GM21381 (cell line): ENCODE results near the gene FMOD.

Experiments
- ATAC-seq: cut with Tn5 transposase; IDR thresholded peaks from one replicate; pipeline ENCODE4 v1.9.1; 2021; ENCODE audit warnings: mild to moderate bottlenecking, moderate library complexity; ENCODE audit not compliant: unreplicated experiment

FMOD gene

DNA sequence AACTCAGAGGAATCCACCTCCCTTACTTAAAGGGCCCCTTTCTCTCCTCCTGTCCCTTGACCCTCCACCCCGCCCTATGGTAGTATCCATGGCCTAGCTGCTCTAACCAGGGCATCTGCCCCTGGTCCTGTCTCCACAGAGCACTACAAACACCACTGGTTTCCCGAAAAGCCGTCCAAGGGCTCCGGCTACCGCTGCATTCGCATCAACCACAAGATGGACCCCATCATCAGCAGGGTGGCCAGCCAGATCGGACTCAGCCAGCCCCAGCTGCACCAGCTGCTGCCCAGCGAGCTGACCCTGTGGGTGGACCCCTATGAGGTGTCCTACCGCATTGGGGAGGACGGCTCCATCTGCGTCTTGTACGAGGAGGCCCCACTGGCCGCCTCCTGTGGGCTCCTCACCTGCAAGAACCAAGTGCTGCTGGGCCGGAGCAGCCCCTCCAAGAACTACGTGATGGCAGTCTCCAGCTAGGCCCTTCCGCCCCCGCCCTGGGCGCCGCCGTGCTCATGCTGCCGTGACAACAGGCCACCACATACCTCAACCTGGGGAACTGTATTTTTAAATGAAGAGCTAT is 43.9 kb downstream of the FMOD start:
- ATAC-seq: no peak

DNA sequence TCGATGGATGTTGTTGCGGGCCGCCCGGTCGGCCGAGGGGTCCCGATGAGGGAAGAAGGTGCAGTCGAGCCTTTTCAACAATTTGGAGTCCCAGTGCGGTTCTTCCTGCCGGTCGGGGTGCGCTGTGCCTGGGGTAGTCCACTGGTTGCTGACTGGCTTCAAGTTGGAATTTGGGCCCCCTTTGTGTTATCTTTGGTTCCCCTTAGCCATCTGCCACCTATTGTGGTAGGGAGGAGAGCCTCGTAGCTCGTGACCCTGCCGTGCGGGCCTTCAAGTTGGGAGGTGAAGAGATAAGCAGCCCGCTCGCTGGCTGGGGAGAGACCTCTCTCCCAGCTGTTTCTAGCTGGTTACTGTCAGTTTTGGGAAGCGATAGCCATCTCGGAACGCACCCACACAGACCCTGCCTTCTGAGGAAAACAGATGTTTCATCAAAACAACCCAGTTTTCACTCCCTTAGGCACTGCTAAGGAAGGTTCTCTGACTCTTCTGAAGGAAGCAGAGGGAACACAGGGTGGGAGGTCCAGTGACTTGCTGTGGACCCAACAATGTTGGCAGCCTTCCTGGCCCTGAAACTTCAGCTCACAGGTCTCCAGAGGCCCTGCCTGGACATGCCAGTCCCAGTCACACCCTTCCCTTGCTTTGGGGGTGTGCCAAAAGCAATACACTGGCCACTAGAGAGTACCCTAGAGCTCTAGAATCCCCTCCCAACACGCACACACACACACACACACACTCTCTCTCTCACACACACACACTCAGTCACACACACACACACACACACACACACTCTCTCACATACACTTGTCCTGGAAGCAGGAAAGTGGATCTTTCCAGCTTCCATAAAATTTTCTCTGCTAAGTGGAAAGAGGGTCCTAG is 44.6 kb downstream of the FMOD start:
- ATAC-seq: no peak

DNA sequence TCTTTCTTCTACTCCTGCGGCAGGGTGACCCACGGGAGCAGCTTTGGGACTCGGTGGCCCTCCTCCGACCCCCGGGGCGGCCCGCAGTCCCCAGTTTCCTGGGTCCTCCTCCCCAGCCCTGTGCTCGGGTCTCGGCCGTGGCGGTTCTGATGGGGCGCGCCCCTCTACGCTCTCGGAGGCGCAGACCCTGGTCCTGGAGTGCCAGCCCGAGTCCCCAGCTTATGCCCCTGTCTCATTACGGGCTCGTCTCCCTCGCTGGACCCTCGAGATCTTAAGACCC is 45.2 kb downstream of the FMOD start:
- ATAC-seq: peak; percentile 5

DNA sequence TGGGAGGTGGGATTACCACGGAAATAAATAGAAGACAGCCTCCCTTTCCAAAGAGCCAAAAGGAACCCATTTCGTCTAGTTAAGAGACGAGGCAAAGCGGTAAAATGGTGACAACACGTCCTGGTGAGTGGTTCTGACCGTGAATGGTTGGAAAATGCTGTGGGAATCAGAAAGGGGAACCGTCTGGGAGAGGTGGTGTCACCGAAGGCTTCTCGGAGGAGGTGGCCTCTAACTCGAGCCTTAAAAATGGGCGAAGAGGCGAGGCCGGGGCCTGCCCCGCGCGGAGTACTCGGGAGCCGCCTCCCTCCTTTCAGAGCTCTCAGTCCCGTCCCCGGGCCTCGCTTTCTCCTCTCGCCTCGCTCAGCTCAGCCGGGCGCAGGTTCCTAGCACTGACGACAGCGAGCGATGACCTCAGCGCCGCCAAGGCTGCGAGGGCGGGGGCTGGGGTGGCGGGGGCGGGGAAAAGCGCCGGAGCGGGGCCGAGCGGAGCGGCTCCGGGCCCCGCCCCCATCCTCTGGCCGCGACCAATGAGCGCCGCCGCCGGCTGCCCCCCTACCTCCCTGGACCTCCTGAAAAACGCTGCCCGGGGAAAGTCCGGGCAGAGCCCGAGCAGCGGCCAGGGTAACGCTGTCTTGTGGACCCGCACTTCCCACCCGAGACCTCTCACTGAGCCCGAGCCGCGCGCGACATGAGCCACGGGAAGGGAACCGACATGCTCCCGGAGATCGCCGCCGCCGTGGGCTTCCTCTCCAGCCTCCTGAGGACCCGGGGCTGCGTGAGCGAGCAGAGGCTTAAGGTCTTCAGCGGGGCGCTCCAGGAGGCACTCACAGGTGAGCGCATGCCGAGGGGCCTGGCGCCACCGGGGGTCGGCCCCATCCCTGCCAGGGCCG is 45.8 kb downstream of the FMOD start, which contains the start of gene BTG2:
TSS of gene BTG2 (plus strand) at position 601 of the 890 bp plus-strand sequence. CDS start at position 689, 88 bp downstream.
- ATAC-seq: peak; percentile 75

DNA sequence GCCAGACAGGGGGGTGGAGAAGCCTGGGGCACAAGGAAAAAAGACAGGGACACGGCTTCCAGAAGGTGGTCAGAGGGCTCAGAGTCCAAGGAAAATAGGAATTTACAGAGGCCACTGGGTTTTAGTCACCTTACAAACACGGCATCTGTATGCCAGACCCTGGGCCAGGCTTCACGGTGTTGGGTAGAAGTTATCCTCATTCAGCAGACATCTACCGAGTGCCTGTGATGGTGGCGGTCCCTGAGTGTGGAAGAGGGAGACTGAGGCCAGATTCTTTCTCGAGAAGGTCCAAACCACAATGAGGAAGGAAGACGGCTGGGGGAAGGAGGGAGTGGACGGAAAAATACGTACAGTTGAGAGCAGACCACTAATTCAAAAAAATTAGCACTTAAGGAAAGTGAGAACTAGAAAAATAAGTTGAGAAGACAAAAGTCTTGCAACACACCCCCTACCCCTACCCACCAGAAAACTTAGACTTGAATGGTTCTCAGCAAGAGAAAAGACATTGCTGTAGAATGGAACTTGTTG is 46.5 kb downstream of the FMOD start:
- ATAC-seq: no peak

DNA sequence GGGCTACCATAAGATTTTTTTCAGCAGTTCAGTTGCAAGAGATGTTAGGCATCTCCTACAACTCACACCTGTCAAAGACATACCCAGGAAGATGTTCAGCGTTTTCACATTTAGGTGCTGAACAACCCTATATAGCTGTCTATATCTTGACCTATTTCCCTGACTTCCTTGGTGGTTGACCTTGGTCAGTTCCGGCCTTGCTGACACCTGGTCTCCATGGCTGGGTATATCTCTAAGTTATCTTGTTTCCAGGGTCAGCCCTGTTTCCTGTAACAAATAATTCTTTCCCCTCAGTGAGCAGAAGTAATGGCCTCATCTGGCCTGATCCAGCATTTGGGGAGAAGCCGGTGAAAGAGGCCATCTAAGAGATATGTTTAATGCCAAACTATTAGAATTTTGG is 48.0 kb downstream of the FMOD start:
- no peak for ATAC-seq

DNA sequence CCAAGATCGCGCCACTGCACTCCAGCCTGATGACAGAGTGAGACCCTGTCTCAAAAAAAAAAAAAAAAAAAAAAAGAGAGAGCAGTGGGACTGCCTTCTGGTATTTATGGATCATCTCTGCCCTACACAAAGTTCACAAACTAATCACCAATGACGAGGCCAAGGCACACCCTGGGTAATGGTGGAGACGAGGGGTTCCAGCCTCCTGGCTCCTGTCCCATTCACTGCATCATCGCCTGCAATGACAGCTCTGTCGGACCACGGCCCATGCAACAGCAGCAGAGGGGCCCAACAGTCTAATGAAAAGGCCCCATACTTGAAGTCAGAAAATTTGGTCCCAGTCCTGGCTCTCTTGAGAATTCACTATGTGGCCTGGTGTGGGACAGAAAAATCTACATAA is 48.5 kb downstream of the FMOD start:
- no peak for ATAC-seq

DNA sequence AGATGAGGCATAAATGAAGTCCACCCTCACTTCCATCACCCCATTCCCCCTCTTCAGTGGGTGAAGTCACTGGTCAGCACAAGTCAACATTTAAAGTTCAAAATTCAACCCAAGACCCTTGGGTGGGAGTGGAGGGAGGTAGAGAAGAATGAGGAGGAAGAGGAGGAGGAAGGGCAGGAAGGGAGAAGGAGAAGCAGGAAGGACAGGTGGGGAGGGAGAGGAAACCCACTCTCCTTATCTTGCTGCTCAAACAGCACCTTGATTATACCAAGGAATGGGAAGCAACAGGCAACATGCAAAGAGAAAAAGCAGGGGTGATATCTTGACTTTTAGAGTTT is 49.6 kb downstream of the FMOD start:
- no peak for ATAC-seq

DNA sequence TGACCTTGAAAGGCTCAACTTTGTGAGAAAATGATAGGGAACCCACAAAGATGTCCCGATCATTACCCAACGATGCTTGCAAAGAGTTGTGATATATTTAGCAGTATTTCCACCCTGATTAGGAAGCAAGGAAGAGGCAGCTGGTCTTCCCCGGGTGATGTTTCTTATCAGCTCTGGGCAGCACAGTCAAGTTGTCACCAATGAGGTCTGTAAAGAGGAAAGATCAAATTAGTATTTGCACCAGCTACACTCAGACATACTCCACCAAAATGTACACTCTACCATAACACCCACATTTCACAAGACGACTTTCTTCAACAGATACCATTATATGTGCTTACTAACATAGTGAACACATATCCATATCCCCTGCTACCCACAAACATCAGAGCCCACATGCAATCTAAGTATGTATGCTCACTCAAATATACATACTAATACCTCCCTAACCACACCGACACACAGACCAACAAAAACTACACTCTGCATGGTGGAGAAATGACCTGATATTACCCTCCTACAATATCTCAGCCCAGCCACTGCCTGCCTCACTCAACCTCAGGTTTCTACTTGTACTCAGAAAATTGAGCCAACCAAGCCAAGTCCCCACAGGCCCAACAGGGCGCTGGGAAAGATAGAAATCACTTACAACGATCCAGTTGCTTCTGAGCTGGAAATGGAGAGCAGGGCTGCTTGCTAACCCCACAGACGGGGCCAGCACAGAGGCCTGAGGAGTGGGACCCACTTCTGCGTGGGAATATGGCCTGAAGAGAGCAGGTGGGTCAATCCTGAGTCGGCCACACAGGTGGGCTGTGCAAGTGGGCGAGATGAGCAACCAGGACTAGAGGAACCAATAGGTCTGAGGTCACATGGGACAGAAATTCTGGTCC is 50.2 kb downstream of the FMOD start:
- no peak for ATAC-seq

DNA sequence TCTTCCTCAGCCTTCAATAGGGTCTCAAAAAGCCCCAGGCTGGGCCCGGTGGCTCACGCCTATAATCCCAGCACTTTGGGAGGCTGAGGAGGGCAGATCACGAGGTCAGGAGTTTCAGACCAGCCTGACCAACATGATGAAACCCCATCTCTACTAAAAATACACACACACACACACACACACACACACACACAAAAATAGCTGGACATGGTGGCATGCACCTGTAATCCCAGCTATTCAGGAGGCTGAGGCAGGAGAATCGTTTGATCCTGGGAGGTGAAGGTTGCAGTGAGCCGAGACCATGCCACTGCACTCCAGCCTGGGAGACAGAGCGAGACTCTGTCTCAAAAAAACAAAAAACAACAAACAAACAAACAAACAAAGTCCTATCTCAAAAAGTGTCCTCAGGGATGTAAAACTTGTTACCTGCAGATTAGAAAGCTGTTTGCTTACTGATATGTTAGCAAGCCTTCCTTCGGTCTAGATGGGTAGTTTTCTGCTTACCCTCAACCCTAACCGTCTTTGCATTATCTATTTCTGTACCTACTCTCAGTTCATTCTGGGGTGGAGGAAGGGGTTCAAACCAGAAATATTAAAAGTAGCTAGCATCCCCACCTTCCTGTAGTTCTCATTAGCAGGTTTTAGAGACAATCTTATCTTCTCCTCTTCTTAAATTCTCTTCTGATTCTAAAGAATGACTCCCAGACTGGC is 51.0 kb downstream of the FMOD start:
- ATAC-seq: peak; percentile 14

DNA sequence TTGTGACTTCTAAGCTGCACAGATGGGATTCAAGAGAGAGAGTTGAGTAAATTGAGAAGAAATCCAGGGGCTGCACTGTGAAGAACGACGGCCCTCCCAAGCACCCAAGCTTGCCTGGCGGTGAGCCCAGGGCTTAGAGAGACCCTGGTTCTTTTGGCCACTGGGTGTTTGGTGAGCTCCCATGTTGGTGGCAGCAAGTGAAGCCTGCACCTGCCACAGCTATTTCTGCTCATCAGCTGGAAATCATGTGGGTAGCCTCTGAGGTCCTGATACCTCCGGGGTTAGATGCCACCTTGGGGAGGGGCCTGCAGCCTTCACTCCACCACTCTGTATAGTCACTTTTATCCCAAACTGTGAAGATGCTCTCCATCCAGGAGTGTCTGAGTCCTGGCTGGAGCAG is 51.8 kb downstream of the FMOD start:
- peak; percentile 45 for ATAC-seq

DNA sequence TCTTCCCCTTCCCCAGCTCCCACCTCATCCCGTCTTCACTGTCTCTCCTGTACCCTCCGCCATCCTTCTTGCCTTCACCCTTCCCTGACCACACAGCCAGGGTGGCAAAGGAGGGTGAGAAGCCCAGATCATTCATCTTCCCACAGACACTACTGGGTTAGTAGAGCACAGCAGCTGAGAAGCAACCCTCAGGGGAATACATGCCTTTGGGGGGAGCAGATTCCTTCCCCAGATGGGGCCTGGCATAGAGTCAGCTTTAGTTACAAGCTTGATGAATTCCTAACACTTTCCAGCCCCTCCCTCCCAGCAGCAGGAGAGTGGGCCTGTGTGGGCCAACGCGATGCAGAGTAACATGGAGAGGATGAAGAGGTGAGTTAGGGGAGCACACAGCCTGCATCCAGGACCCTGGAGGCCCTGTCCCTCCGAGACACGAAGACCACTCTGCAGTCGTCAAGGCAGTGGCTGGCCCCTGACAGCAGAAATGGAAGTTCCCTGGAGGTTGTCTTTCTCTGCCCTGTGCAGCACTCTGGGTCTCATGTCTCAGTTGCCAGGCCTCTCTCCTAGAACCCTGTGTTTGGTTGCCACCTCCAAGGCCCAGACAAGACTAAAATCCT is 54.4 kb downstream of the FMOD start:
- ATAC-seq: no peak

DNA sequence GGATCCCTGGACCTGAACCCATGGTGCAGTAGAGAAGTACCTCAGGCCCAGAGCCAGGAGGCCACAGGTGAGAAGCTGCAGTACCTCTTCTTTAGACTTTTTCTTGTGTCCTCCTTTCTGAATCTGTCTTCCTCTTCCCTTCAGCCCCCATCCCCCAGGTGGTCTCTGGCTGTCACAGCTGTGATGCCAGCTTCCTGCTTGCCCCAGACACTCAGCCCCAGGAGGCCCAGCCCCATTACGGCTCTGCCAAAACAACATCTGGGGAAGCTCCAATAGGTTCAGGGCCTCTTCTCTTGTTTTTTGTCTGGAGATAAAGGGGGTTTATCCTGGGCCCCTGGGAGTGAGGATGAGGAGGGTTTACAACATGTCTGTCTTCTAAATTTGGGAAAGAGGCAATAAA is 55.1 kb downstream of the FMOD start:
- ATAC-seq: no peak

DNA sequence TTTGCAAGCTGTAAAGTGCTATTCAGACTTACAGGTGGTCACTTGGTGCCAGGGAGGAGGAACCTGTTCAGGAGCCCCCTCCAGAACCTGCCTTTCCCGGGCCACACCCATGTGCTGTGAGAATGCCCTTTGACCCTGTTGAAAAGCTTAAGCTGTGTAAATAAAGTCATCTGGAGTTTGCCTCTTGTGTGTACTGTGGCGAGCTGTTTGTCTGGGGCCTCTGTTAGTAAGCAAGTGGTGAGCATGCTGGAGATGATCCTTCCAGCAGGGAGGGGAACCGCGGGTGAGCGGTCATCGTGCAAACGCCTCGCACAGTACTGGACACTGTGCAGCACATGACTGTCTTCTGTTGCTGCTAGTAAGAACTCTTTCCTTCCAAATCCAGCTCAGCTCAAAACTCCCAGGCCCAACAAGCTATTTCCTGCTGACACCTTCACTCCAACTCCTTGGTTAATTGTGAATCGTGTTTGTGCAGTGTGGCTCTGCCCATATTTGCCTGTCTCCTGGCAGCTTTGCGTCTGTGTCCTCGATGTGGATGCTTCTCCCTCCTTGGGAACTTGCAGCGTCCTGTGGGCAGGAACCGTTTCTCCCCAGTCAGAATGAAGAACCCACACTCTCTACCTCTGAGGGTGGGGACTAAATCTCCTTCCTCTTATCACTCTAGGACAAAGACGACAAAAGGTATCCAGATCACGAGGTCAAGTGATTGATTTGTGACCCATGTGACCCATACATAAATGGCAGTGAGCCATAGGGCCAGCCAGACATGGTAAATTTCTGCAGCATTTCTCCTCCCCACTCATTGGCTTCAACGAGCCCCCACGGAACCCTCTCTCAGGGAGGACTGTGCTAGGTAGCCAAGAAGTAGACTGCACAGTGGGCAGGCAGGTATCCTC is 59.5 kb downstream of the FMOD start:
- ATAC-seq: no peak
